HFF-Myc (cell line): ENCODE results near the gene FOXC1.
A peak's percentile ranks its signal among the peaks of the same experiment; 100 is the strongest.

Experiments
- DNase-seq: peaks from one replicate; pipeline ENCODE4 v3.0.0-alpha.2; 2011; ENCODE audit warnings: low read depth; ENCODE audit errors: extremely low read depth
- H3K4me3 ChIP-seq: replicated peaks from 2 replicates; pipeline ENCODE4 v1.5.1; 2011; ENCODE audit warnings: low read depth, mild to moderate bottlenecking, control low read depth, low read length
- TF ChIP-seq, protein P1 (sequence below): IDR thresholded peaks from 2 replicates; pipeline ENCODE4 v1.5.1; 2012; ENCODE audit warnings: mild to moderate bottlenecking, low read depth, low read length, control low read depth; ENCODE audit errors: missing control alignments

FOXC1 gene

GRCh38 chr6:1603708-1604107 is 6.0 kb upstream of the FOXC1 start:
- TF ChIP-seq, protein P1, sequence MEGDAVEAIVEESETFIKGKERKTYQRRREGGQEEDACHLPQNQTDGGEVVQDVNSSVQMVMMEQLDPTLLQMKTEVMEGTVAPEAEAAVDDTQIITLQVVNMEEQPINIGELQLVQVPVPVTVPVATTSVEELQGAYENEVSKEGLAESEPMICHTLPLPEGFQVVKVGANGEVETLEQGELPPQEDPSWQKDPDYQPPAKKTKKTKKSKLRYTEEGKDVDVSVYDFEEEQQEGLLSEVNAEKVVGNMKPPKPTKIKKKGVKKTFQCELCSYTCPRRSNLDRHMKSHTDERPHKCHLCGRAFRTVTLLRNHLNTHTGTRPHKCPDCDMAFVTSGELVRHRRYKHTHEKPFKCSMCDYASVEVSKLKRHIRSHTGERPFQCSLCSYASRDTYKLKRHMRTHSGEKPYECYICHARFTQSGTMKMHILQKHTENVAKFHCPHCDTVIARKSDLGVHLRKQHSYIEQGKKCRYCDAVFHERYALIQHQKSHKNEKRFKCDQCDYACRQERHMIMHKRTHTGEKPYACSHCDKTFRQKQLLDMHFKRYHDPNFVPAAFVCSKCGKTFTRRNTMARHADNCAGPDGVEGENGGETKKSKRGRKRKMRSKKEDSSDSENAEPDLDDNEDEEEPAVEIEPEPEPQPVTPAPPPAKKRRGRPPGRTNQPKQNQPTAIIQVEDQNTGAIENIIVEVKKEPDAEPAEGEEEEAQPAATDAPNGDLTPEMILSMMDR: no peak
- no peak overlapping the region; the same call in 1 of the 2 replicates for H3K4me3 ChIP-seq
- DNase-seq: no peak

GRCh38 chr6:1604158-1605003 is 5.3 kb upstream of the FOXC1 start:
- TF ChIP-seq, protein P1: peak; percentile 75
- peak overlapping the region; percentile 36 for H3K4me3 ChIP-seq
- DNase-seq: no peak

DNA sequence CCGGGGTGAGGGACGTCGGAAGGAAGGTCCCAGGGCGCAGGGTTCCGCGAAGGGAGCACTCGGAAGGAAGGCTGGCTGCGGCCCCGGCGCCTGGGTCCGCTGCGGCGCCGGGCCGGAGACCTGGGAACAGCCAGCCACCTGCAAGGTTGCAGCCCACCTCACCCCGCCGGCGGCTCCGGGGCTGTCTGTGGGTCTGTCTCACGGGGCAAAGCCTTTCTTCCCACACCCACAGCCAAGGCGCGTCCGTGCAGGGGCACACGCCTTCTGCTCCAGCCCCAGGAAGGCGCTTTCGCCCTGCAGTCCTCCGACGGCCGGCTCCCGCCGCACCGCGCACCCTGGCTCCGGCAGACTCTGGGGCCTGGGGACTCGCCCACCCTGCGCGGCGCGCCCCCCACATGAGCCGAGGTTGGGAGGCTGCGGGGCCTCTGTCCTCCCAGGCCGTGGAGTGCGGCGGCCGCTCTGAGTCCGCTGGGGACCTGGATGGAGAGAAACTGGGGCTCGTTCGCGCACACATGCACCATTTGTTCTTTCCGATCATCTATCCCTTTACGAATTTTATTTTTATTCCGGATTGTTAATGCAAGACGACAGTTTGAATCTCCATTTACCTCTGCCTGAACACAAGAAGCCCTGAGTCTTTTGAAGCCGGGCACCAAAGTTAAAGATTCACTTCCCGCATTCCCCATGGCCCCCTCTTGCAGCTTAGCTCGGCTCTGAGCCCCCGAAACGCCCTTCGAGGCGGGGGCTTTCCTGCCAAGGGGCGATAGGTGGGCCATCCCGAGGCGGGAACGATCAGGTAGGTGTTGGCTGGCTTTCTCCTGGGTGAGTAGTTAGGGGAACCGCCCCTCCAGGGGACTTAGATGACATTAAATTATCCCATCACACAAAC is 4.5 kb upstream of the FOXC1 start:
- TF ChIP-seq, protein P1: no peak
- DNase-seq: no peak
- peak overlapping the region; percentile 36 for H3K4me3 ChIP-seq

DNA sequence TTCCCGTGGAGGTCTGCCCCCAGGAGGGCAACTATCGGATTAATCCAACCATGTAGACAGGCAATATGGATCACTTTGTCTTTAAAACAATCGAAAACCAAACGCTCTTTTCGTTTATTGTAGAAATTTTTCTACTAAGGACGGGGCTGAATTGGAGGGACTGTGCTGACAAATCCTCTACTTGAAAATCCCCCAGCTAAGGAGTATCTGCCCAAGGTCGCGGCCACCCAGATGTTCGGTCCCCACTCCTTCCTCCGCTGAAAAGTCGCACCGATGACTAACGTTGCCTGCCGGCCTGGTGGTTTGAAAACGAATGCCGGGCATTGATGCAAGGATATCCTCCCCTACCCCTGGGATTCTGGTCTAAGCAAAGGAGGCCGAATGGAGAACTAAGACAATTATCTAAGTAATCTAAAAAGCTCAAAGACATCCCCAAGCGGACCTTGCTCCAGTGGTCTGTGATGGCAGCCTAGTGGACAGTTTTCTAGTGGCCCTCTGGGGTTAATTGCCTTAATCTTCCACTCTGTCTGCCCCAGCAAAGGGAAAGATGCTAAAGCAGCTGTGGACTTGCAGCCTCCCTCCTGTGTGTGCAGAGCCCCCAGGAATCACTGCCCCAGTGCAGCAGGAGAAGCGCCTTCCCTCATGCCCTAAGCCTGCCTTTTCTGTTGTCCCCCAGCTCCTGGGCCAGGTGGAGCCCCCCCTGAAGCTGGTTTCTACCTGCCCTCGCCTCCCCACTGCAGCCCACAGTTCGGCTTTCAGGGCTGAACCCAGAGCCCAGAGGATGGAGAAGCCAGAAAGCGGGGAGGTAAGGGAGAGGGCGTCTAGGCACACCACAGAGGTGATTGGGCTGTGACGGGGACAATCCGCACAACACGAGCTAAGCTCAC is 3.6 kb upstream of the FOXC1 start:
- TF ChIP-seq, protein P1: no peak
- H3K4me3 ChIP-seq: no peak overlapping the region
- no peak for DNase-seq

- no peak overlapping the region for H3K4me3 ChIP-seq
- TF ChIP-seq, protein P1: no peak
- DNase-seq: no peak
These were observed 2.8 kb upstream of the FOXC1 start for GRCh38 chr6:1606780-1607515.
